Nephron (organoid): ENCODE data around the gene HPN.

Experiments
- H3K27ac Mint-ChIP-seq, 3 experiments: 2 replicates each; pipeline ENCODE4 v1.8.0; 2020; ENCODE audit warnings: mixed read lengths in 3 of 3, mild to moderate bottlenecking in 2 of 3, moderate library complexity in 1 of 3
- H3K27me3 Mint-ChIP-seq: 2 replicates; pipeline ENCODE4 v1.8.0; 2021; ENCODE audit warnings: low read depth, mild to moderate bottlenecking, moderate library complexity, mixed read lengths
- H3K36me3 Mint-ChIP-seq: 2 replicates; pipeline ENCODE4 v1.8.0; 2020; ENCODE audit warnings: low read depth, mixed read lengths
- H3K4me1 Mint-ChIP-seq: 2 replicates; pipeline ENCODE4 v1.8.0; 2020; ENCODE audit warnings: mixed read lengths
- H3K4me3 Mint-ChIP-seq, 3 experiments: 2 replicates each; pipeline ENCODE4 v1.8.0; 2020; ENCODE audit warnings: mild to moderate bottlenecking in 3 of 3, mixed read lengths in 3 of 3, moderate library complexity in 2 of 3
- H3K9me3 Mint-ChIP-seq: 2 replicates; pipeline ENCODE4 v1.8.0; 2020; ENCODE audit warnings: mixed read lengths
- CTCF ChIP-seq, 3 experiments: fragments of 200-600 bp; sonication (generic); IDR thresholded peaks; one replicate each; pipeline ENCODE4 v1.5.0; 2021; ENCODE audit warnings: antibody characterized with exemption in 3 of 3; ENCODE audit not compliant: unreplicated experiment in 3 of 3

The HPN gene

GRCh38 chr19:35077411-35078223 is 36.1 kb downstream of the HPN start:
- Mint-ChIP-seq H3K27ac (no peak overlapping the region), H3K9me3 (peaks cover 2% of the 10 kb centered on the region), H3K4me3 (no peak overlapping the region), H3K27me3 (peaks cover 11% of the 10 kb centered on the region), H3K36me3 (no peaks in the 10 kb centered on the region), H3K4me1 (no peaks in the 10 kb centered on the region)
- no peak for TF ChIP-seq CTCF (IDR thresholded peaks at IDR 0.05; ENCODE audit: unreplicated experiment in 3 of 3)

GRCh38 chr19:35079826-35080225 is 38.3 kb downstream of the HPN start:
- no peak overlapping the region for H3K27ac Mint-ChIP-seq
- no peak overlapping the region for H3K4me3 Mint-ChIP-seq
- H3K27me3 Mint-ChIP-seq: peaks cover 13% of the 10 kb centered on the region
- no peak for TF ChIP-seq CTCF (IDR thresholded peaks at IDR 0.05; ENCODE audit: unreplicated experiment in 3 of 3)
- no peaks in the 10 kb centered on the region for H3K4me1 Mint-ChIP-seq
- no peaks in the 10 kb centered on the region for H3K36me3 Mint-ChIP-seq
- peaks cover 3% of the 10 kb centered on the region for H3K9me3 Mint-ChIP-seq

GRCh38 chr19:35080613-35081170 is 39.2 kb downstream of the HPN start:
- H3K36me3 Mint-ChIP-seq: no peaks in the 10 kb centered on the region
- H3K9me3 Mint-ChIP-seq: peaks cover 3% of the 10 kb centered on the region
- H3K4me1 Mint-ChIP-seq: no peaks in the 10 kb centered on the region

GRCh38 chr19:35081201-35081600 is 39.7 kb downstream of the HPN start:
- H3K4me3 Mint-ChIP-seq: no peak overlapping the region
- H3K4me1 Mint-ChIP-seq: no peaks in the 10 kb centered on the region
- no peaks in the 10 kb centered on the region for H3K36me3 Mint-ChIP-seq
- peaks cover 12% of the 10 kb centered on the region for H3K27me3 Mint-ChIP-seq
- H3K9me3 Mint-ChIP-seq: peaks cover 3% of the 10 kb centered on the region
- no peak for TF ChIP-seq CTCF (IDR thresholded peaks at IDR 0.05; ENCODE audit: unreplicated experiment in 3 of 3)
- no peak overlapping the region for H3K27ac Mint-ChIP-seq

More at GRCh38 chr19:35080613-35081170, 39.2 kb downstream of the HPN start:
- TF ChIP-seq CTCF (IDR thresholded peaks at IDR 0.05; ENCODE audit: unreplicated experiment in 3 of 3): no peak
- peaks cover 12% of the 10 kb centered on the region for H3K27me3 Mint-ChIP-seq
- H3K27ac Mint-ChIP-seq: no peak overlapping the region
- H3K4me3 Mint-ChIP-seq: no peak overlapping the region

GRCh38 chr19:35083691-35084508 is 42.4 kb downstream of the HPN start:
- H3K27ac Mint-ChIP-seq: no peak overlapping the region
- peaks cover 8% of the 10 kb centered on the region for H3K27me3 Mint-ChIP-seq
- peaks cover 3% of the 10 kb centered on the region for H3K9me3 Mint-ChIP-seq
- H3K36me3 Mint-ChIP-seq: no peaks in the 10 kb centered on the region
- no peak for TF ChIP-seq CTCF (IDR thresholded peaks at IDR 0.05; ENCODE audit: unreplicated experiment in 3 of 3)
- H3K4me1 Mint-ChIP-seq: no peaks in the 10 kb centered on the region
- H3K4me3 Mint-ChIP-seq: no peak overlapping the region
